Esophagus squamous epithelium (tissue), 4 donors: ENCODE measurements around the gene RNF123.

Experiments used
- CTCF ChIP-seq, 6 experiments: fragments of 450-650 bp in 4 of 6; fragments of 200-600 bp in 2 of 6; sonication (generic) in 2 of 6; IDR thresholded peaks; one replicate each; pipeline ENCODE4 v1.5.1; 2016 to 2019; ENCODE audit warnings: antibody characterized with exemption in 6 of 6, mild to moderate bottlenecking in 4 of 6, moderate library complexity in 4 of 6
- POLR2A ChIP-seq, 4 donors: fragments of 450-650 bp; IDR thresholded peaks; one replicate each; pipeline ENCODE4 v1.6.1; 2017; ENCODE audit warnings: antibody characterized with exemption in 4 of 4, mild to moderate bottlenecking in 4 of 4, moderate library complexity in 3 of 4

- TF ChIP-seq POLR2A (IDR thresholded peaks at IDR 0.05), result no peak
- TF ChIP-seq CTCF (IDR thresholded peaks at IDR 0.05), result no peak
These were observed 34.3 kb upstream of the RNF123 start for GRCh38 chr3:49654955-49655556.
